K562 (cell line): Measurements from ENCODE around the gene RNF34. TPM values are rescaled to one million over a fixed set of nuclear protein-coding genes. Genes with fewer than 3 reads are reported as not detected.
A peak's percentile ranks its signal among the peaks of the same experiment; 100 is the strongest.

Experiments used
- CHCHD3 ChIP-seq: fragments of 250-450 bp; sonication (Bioruptor Pico); IDR thresholded peaks from 2 replicates; pipeline ENCODE4 v2.1.2; 2022; ENCODE audit warnings: mild to moderate bottlenecking
- ETV1 ChIP-seq: fragments of 450-650 bp; conservative IDR thresholded peaks from 2 replicates; pipeline ENCODE4 v1.6.1; 2016; ENCODE audit warnings: missing genetic modification characterization, control low read depth, low read depth, missing compliant biosample characterization
- ETV5 ChIP-seq: sonication (generic); formaldehyde crosslinking; IDR thresholded peaks from 2 replicates; pipeline ENCODE4 v1.4.0; 2020; ENCODE audit warnings: low read depth, mild to moderate bottlenecking, missing genetic modification reagents
- KAT8 ChIP-seq: fragments of 450-650 bp; IDR thresholded peaks from 2 replicates; pipeline ENCODE4 v1.6.1; 2016; ENCODE audit warnings: low read depth, mild to moderate bottlenecking
- MEF2D ChIP-seq: conservative IDR thresholded peaks from 2 replicates; pipeline ENCODE4 v1.6.1; 2016; ENCODE audit warnings: low read depth, missing genetic modification characterization, missing compliant biosample characterization
- MTF1 ChIP-seq: fragments of 250-450 bp; sonication (Bioruptor Pico); IDR thresholded peaks from 2 replicates; pipeline ENCODE4 v1.9.0; 2021; ENCODE audit warnings: moderate library complexity, mild to moderate bottlenecking, inconsistent platforms, borderline replicate concordance
- SRSF1 ChIP-seq: fragments of 200-400 bp; formaldehyde crosslinking; IDR thresholded peaks from 2 replicates; pipeline ENCODE4 v1.6.1; 2017; ENCODE audit warnings: mild to moderate bottlenecking, low read depth, low read length, moderate library complexity
- TGIF2 ChIP-seq: sonication (generic); formaldehyde crosslinking; IDR thresholded peaks from 2 replicates; pipeline ENCODE4 v1.8.1; 2022; ENCODE audit warnings: mild to moderate bottlenecking, missing genetic modification reagents, moderate library complexity
- ZNF551 ChIP-seq: fragments of 250-450 bp; sonication (Bioruptor Pico); IDR thresholded peaks from 2 replicates; pipeline ENCODE4 v1.5.0; 2021; ENCODE audit warnings: mild to moderate bottlenecking, moderate library complexity
- ZNF780A ChIP-seq: fragments of 250-450 bp; sonication (Bioruptor Pico); IDR thresholded peaks from 2 replicates; pipeline ENCODE4 v1.5.0; 2021; ENCODE audit warnings: mild to moderate bottlenecking
- polyA plus RNA-seq, 8 experiments: library from polyadenylated mRNA; depleted of rRNA in 4 of 8; stranded (reverse) in 5 of 8; unstranded in 3 of 8; fragments of >200 nt; fragmentation: Nextera tagmentation in 2 of 8; fragmentation: Illumina TruSeq in 1 of 8; extraction: Ambion mirVana in 2 of 8; extraction: Trizol in 1 of 8; gene quantifications; 2 replicates each; pipeline versions ENCODE4 v1.2.1 to v1.2.3, GENCODE V29; 2011 to 2014; ENCODE audit warnings: inconsistent platforms in 1 of 8, missing spikeins in 1 of 8
- total RNA-seq, 7 experiments: library from RNA; depleted of rRNA in 6 of 7; stranded (reverse); fragments of >200 nt in 6 of 7; fragmentation: Illumina TruSeq in 2 of 7; extraction: Trizol in 2 of 7; gene quantifications; 2 replicates each; pipeline versions ENCODE4 v1.2.1 to v1.2.3, GENCODE V29; 2011 to 2021; ENCODE audit warnings: low replicate concordance in 1 of 7
- TF ChIP-seq, protein P1 (sequence below): fragments of 450-650 bp; IDR thresholded peaks from 2 replicates; pipeline ENCODE4 v1.6.1; 2016; ENCODE audit warnings: mild to moderate bottlenecking, moderate library complexity
- TF ChIP-seq, protein P2 (sequence below): sonication (generic); formaldehyde crosslinking; IDR thresholded peaks from 2 replicates; pipeline ENCODE4 v1.8.0; 2022; ENCODE audit warnings: mild to moderate bottlenecking, low read depth, missing genetic modification reagents
- TF ChIP-seq, protein P3 (sequence below): sonication (generic); formaldehyde crosslinking; IDR thresholded peaks from 2 replicates; pipeline ENCODE4 v1.8.0; 2022; ENCODE audit warnings: mild to moderate bottlenecking, missing genetic modification reagents

RNF34 gene
- total and polyA plus RNA-seq, 9 of the 15 experiments (the other 6 are each of a cell fraction or from before 2014, with no cell fraction given), result 41.7 to 88.9 (median 54.1) TPM

GRCh38 chr12:121351820-121352681 lies 47.9 kb upstream of the RNF34 start, which contains the start of gene ANAPC5 (continued):
- TF ChIP-seq SRSF1 (no peak), ZNF551 (CRISPR knock-in tag) (no peak), ETV5 (CRISPR knock-in tag) (peak; percentile 86), CHCHD3 (CRISPR knock-in tag) (no peak), KAT8 (no peak), ZNF780A (CRISPR knock-in tag) (no peak), TGIF2 (CRISPR knock-in tag) (no peak; the same call in 1 of the 2 replicates), MTF1 (CRISPR knock-in tag) (no peak), MEF2D (tag) (no peak; the same call in 1 of the 2 replicates), ETV1 (tag) (peak; percentile 92)
- TF ChIP-seq, protein P1, sequence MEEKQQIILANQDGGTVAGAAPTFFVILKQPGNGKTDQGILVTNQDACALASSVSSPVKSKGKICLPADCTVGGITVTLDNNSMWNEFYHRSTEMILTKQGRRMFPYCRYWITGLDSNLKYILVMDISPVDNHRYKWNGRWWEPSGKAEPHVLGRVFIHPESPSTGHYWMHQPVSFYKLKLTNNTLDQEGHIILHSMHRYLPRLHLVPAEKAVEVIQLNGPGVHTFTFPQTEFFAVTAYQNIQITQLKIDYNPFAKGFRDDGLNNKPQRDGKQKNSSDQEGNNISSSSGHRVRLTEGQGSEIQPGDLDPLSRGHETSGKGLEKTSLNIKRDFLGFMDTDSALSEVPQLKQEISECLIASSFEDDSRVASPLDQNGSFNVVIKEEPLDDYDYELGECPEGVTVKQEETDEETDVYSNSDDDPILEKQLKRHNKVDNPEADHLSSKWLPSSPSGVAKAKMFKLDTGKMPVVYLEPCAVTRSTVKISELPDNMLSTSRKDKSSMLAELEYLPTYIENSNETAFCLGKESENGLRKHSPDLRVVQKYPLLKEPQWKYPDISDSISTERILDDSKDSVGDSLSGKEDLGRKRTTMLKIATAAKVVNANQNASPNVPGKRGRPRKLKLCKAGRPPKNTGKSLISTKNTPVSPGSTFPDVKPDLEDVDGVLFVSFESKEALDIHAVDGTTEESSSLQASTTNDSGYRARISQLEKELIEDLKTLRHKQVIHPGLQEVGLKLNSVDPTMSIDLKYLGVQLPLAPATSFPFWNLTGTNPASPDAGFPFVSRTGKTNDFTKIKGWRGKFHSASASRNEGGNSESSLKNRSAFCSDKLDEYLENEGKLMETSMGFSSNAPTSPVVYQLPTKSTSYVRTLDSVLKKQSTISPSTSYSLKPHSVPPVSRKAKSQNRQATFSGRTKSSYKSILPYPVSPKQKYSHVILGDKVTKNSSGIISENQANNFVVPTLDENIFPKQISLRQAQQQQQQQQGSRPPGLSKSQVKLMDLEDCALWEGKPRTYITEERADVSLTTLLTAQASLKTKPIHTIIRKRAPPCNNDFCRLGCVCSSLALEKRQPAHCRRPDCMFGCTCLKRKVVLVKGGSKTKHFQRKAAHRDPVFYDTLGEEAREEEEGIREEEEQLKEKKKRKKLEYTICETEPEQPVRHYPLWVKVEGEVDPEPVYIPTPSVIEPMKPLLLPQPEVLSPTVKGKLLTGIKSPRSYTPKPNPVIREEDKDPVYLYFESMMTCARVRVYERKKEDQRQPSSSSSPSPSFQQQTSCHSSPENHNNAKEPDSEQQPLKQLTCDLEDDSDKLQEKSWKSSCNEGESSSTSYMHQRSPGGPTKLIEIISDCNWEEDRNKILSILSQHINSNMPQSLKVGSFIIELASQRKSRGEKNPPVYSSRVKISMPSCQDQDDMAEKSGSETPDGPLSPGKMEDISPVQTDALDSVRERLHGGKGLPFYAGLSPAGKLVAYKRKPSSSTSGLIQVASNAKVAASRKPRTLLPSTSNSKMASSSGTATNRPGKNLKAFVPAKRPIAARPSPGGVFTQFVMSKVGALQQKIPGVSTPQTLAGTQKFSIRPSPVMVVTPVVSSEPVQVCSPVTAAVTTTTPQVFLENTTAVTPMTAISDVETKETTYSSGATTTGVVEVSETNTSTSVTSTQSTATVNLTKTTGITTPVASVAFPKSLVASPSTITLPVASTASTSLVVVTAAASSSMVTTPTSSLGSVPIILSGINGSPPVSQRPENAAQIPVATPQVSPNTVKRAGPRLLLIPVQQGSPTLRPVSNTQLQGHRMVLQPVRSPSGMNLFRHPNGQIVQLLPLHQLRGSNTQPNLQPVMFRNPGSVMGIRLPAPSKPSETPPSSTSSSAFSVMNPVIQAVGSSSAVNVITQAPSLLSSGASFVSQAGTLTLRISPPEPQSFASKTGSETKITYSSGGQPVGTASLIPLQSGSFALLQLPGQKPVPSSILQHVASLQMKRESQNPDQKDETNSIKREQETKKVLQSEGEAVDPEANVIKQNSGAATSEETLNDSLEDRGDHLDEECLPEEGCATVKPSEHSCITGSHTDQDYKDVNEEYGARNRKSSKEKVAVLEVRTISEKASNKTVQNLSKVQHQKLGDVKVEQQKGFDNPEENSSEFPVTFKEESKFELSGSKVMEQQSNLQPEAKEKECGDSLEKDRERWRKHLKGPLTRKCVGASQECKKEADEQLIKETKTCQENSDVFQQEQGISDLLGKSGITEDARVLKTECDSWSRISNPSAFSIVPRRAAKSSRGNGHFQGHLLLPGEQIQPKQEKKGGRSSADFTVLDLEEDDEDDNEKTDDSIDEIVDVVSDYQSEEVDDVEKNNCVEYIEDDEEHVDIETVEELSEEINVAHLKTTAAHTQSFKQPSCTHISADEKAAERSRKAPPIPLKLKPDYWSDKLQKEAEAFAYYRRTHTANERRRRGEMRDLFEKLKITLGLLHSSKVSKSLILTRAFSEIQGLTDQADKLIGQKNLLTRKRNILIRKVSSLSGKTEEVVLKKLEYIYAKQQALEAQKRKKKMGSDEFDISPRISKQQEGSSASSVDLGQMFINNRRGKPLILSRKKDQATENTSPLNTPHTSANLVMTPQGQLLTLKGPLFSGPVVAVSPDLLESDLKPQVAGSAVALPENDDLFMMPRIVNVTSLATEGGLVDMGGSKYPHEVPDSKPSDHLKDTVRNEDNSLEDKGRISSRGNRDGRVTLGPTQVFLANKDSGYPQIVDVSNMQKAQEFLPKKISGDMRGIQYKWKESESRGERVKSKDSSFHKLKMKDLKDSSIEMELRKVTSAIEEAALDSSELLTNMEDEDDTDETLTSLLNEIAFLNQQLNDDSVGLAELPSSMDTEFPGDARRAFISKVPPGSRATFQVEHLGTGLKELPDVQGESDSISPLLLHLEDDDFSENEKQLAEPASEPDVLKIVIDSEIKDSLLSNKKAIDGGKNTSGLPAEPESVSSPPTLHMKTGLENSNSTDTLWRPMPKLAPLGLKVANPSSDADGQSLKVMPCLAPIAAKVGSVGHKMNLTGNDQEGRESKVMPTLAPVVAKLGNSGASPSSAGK, result peak; percentile 59; the same call in 1 of the 2 replicates
- TF ChIP-seq, protein P2, sequence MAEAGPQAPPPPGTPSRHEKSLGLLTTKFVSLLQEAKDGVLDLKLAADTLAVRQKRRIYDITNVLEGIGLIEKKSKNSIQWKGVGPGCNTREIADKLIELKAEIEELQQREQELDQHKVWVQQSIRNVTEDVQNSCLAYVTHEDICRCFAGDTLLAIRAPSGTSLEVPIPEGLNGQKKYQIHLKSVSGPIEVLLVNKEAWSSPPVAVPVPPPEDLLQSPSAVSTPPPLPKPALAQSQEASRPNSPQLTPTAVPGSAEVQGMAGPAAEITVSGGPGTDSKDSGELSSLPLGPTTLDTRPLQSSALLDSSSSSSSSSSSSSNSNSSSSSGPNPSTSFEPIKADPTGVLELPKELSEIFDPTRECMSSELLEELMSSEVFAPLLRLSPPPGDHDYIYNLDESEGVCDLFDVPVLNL (CRISPR knock-in tag), result no peak
- TF ChIP-seq, protein P3, sequence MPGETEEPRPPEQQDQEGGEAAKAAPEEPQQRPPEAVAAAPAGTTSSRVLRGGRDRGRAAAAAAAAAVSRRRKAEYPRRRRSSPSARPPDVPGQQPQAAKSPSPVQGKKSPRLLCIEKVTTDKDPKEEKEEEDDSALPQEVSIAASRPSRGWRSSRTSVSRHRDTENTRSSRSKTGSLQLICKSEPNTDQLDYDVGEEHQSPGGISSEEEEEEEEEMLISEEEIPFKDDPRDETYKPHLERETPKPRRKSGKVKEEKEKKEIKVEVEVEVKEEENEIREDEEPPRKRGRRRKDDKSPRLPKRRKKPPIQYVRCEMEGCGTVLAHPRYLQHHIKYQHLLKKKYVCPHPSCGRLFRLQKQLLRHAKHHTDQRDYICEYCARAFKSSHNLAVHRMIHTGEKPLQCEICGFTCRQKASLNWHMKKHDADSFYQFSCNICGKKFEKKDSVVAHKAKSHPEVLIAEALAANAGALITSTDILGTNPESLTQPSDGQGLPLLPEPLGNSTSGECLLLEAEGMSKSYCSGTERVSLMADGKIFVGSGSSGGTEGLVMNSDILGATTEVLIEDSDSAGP (CRISPR knock-in tag), result no peak
